ENCODE data around the gene ALOX12.

Gene ALOX12

DNA sequence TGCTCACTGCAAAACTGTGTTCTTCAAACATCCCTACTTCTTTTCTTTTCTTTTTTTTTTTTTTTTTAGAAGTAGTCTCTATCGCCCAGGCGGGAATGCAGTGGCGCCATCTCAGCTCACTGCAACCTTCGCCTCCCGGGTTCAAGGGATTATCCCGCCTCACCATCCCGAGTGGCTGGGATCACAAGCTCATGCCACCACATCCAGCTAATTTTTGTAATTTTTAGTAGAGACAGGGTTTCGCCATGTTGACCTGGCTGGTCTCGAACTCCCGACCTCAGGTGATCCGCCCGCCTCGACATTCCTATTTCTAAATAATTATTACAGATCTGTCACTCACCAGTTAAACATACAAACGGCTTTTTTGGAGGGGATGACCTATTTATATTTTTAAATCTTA lies 15.6 kb downstream of the ALOX12 start:
- no peak for DNase-seq
- TF ChIP-seq GATA1 (IDR thresholded peaks at IDR 0.05; ENCODE audit: low read depth, low read length) (no peak), POLR2A (IDR thresholded peaks at IDR 0.05; ENCODE audit: low read length) (no peak)

DNA sequence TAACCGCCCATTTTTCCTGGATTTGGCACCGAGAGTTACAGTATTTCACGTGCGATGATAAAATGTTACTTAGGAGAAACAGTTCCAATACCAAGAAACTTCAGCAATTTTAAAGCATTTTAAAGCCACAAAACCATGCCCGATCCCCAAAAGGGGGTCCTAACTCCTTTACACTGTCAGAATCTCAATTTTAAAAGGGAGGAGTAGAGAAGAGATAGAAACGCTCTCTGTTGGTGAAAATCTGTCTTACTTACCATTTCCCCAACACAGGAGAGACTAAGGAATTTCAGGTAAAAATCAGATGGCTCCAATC lies 16.0 kb downstream of the ALOX12 start:
- TF ChIP-seq GATA1 (IDR thresholded peaks at IDR 0.05; ENCODE audit: low read depth, low read length) = no peak
- no peak for TF ChIP-seq POLR2A (IDR thresholded peaks at IDR 0.05; ENCODE audit: low read length)
- DNase-seq = no peak

DNA sequence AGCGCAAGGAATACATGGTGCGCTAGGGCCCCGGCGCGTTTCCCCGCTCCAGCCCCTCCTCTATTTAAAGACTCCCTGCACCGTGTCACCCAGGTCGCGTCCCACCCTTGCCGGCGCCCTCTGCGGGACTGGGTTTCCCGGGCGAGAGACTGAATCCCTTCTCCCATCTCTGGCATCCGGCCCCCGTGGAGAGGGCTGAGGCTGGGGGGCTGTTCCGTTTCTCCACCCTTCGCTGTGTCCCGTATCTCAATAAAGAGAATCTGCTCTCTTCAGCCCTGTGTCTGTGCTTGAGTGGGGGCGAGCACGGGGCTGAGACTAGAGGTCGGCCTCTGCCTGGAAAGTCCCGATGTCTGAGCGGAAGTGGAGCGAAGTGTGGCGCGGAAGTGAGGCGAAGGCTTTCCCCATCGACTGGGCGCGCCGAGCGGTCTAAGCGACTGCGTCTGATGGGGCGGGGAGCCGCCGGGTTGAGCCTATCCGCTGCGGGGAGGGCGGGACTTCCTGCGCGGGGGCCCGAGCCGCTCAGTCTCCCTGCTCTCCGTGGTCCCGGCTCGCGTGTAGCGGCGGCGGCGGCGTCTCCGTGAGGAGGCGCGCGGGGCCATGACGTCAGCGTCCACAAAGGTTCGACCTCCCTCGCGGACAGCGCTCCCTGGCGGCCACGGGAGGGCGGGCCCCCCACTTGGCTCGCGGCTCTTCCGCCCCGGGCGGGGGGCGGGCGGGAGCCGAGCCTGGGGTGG lies 18.6 kb downstream of the ALOX12 start:
- TF ChIP-seq GATA1 (IDR thresholded peaks at IDR 0.05; ENCODE audit: low read depth, low read length) = no peak
- peak; percentile 87 for TF ChIP-seq POLR2A (IDR thresholded peaks at IDR 0.05; ENCODE audit: low read length)
- DNase-seq = peak; percentile 98 to 99

DNA sequence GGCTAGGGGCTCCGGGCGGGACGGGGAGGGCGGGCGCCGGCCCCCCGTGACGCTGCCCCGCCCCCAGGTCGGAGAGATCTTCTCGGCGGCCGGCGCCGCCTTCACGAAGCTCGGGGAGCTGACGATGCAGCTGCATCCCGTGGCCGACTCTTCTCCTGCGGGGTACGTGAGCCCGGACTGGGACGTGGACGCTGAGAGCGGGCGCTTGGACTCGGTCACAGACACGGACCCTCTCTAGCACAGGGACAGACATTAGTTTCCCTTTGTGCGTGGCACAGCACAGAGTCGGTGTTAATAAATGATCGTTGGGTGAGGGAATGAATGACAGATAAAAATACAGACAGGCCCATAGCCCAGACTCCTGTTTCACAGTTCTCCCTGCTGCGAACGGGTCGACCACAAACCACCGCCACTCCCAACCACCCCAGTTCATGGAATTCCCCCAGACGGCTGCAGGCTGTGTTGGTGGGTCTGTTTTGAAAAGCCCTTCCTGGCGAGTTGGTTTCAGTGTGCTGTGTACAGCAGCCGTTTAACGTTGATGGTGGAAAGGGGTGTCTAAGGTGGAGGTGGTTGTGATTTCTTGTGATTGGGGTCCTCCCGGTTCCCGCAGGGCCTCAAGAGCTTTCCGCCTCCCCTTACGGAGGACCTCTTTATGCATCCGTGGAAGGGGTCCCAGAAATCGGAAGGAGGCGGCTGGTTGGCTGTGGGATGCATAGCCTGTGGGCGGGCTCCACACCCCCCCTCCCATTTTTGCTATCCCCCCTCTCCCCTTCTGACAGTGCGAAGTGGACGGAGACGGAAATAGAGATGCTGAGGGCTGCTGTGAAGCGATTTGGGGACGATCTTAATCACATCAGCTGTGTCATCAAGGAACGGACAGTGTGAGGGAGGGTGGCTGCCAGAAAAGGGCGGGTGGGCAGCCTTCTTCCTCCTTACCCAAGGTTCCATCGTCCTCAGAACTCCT lies 19.4 kb downstream of the ALOX12 start:
- peak; percentile 56 to 58 for DNase-seq
- TF ChIP-seq POLR2A (IDR thresholded peaks at IDR 0.05; ENCODE audit: low read length) (peak; percentile 49), GATA1 (IDR thresholded peaks at IDR 0.05; ENCODE audit: low read depth, low read length) (no peak)

DNA sequence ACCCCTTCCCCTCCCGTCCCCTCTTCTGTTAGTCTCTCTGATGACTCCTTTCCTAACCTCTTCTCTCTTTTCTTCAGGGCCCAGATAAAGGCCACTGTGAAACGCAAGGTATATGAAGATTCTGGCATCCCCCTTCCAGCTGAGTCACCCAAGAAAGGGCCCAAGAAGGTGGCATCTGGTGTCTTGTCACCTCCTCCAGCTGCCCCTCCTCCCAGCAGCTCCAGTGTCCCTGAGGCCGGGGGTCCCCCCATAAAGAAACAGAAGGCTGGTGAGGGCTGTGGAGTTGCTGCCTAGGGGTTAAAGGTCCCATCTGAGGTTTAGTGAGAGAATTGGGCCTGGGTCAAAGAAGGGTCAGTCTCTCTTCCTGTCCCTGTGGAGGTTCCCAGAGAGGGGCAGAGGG lies 20.6 kb downstream of the ALOX12 start:
- no peak for TF ChIP-seq GATA1 (IDR thresholded peaks at IDR 0.05; ENCODE audit: low read depth, low read length)
- DNase-seq = no peak

DNA sequence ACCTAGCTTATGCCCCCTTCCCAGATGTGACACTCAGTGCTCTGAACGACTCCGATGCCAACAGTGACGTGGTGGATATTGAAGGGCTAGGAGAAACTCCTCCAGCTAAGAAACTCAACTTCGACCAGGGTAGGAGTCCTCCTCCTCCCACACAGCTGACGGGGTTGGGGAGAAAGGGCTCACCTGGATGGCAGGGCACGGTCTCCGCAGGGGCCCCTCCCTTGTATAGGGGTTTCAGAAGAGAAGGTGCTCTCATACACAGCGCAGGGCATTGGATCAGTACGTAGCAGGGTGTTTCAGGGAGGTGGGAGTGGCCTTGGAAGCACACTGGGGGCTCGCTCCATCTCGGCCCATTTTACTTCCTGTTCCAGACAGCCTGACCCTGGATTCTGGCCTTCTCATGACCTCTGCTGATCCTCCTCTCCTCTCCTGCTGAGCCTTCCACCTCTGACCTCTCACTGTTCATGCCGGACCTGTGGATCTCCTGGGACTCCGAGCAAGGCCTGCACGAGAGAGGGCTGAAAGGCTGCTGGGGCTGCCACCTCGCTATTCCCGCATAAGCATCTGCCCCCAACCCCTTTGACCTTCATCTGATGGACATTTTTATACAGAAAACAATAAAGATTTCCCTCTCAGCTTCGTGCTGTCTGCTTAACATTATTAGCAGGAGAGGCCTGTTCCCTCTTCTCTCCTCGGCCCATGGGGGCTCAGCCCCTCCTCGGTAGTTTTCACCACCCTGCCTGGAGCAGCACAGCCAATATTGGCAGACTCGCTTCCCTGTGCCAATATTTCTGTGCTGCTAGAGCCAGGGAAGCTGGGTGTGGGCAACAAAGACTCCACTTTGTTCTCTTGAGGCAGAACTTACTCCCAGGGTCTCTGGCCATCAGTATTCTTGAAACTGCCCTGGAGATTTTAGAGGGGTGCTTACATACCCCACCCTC lies 21.3 kb downstream of the ALOX12 start:
- no peak for TF ChIP-seq POLR2A (IDR thresholded peaks at IDR 0.05; ENCODE audit: low read length)
- no peak for DNase-seq

DNA sequence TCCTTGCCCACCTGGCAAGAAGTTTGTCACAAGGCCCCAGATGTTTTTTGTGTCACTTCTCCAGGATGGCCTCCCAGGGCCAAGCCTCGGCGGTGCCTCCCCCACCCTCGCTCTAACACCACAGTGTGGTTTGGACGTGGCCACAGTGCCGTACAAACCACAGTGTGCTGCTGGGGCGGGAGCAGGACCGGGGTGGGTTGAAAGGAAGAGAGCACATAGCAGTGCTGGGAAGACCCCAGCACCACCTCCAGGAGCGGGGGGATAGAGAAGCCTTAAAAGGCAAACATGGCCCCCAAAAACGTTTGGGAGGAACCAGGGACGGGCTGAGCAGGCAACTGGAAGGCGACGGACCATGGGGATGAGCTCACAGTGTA lies 22.0 kb downstream of the ALOX12 start:
- DNase-seq = no peak

DNA sequence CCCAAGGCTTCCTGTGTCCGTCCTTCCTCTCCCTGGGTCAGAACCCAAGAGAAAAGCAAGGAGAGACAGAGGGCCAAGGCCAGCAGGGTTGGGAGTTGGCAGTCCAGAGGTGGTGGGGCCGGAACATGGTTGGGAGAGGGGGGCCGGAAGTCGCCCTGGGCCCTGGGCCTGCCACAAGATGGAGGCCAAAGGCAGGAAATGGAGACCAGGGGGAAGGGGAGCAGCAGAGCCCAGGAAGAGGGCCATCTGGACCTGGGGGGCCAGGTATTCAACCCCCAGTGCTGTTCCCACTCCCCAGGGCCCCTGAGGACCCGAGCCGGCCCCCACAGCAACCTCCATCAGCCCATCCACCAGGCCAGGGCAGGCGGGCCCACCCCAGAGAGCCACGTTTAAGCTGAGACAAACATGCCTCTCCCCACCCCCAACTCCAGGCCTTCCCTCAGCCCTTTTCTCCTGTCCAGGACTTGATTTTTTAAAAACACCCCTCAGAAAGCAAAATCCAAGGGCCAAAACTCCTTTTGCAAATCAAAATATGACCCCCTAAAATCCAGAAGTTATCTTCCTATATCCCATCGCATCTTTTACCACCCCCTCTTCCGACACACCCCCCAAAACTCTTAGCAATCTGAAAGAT lies 22.6 kb downstream of the ALOX12 start:
- no peak for TF ChIP-seq GATA1 (IDR thresholded peaks at IDR 0.05; ENCODE audit: low read depth, low read length)
- no peak for TF ChIP-seq POLR2A (IDR thresholded peaks at IDR 0.05; ENCODE audit: low read length)
- DNase-seq = no peak

More for the DNA sequence above, 22.0 kb downstream of the ALOX12 start:
- TF ChIP-seq GATA1 (IDR thresholded peaks at IDR 0.05; ENCODE audit: low read depth, low read length) (no peak), POLR2A (IDR thresholded peaks at IDR 0.05; ENCODE audit: low read length) (no peak)

DNA sequence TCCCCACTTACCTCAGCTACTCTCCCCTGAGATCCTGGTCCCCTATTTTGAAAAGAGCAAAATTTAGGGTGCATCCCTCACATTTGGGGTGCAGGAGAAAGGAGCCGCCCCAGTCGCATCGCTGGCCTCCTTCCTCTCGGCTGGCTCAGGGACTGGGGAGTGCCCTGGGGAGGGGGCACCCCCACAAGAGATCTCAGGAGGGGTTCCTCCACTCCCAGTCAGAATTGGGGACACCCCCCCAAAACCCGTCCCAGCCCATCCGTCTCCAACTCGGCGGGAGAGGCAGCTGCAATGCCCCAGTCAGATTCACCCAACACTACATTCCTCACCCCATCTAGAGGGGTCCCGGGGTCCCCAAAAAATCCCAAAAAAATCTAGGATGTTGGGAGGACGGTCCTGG lies 23.5 kb downstream of the ALOX12 start:
- DNase-seq = no peak
- TF ChIP-seq POLR2A (IDR thresholded peaks at IDR 0.05; ENCODE audit: low read length) = no peak
- TF ChIP-seq GATA1 (IDR thresholded peaks at IDR 0.05; ENCODE audit: low read depth, low read length) = no peak

DNA sequence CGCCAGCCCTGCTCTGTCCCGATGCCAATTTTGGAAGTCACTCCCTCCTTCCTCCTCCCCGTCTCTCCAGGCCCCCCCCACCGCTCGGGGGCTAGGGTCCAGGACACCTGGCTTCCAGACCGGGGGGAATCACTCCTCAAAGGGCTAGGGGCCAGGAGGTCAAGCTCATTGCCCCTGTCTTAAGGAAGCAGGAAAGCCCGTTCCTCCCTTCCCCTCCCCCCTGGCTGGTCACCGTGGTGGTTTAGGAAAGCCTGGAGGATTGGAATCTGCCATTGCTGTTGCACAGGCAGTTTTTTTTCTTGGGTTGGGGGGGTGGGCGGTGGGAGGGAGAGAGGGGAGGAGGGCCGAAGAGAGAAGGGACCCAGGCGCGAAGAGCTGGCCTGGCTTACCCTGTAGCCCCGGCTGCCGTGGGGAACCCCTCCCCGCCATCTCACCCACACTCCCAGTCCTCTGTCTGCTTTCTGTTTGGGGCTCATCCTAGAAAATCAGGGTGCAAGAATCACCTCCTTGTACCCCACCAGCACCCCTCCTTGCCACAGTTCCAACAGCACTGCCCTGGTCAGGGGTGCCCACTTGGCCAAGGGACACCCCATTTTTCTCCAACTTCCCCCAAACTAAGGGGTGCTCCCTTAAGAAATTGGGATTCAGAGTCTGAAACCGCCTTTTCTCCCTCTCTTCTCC lies 24.1 kb downstream of the ALOX12 start:
- no peak for DNase-seq
- TF ChIP-seq POLR2A (IDR thresholded peaks at IDR 0.05; ENCODE audit: low read length) = no peak
- TF ChIP-seq GATA1 (IDR thresholded peaks at IDR 0.05; ENCODE audit: low read depth, low read length) = no peak

DNA sequence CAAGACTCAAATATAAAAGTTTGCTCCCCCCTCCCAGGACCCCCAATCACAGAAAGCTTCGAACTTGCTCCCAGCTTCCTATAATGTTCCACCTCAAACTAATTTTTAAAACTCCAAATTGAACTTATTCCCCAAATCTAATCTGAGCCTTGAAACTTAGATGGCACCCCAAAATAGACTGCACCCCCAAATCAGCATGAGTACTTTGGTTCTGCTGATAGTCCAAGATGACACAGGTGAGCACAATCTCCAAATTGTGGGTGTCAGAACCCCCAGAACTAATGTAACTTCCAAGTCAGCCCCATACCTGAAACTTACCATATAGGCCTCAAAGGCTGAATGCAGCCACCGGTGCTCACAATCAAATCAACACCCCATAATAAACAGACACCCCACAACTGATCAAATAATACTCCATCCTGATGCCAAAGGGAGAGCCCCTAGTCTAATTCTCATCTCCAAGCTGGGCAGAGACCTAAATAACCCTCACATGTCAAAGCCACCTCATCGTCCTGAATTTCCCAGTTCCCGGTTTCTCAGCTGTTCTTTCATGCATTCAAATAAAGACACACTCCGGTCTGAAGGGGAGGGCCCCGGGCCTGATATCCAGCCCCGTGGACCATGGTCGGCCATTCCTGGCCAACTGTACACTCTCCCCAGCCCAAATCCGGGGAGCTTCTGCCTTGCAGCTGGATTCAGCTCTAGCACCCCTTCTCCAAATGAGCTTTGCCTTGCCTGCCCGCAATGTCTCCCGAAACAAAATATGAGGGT lies 25.2 kb downstream of the ALOX12 start:
- DNase-seq = no peak
- TF ChIP-seq POLR2A (IDR thresholded peaks at IDR 0.05; ENCODE audit: low read length) = no peak
- TF ChIP-seq GATA1 (IDR thresholded peaks at IDR 0.05; ENCODE audit: low read depth, low read length) = no peak

All from erythroblast (primary cell).